ENCODE measurements around the gene GNG5.
"Not testable (repeated sequence)": the region's sequence is repeated elsewhere in the genome, so short reads cannot be mapped to it uniquely, and the experiment has no call there.

Gene GNG5

GRCh38 chr1:84450910-84451309 lies 55.5 kb downstream of the GNG5 start:
- H3K27me3 ChIP-seq (ENCODE audit: insufficient read depth, poor library complexity, severe bottlenecking): no peaks in the 10 kb centered on the region
- no peak overlapping the region for H3K4me3 ChIP-seq (replicated peaks; ENCODE audit: insufficient read depth, low read length)
- TF ChIP-seq GABPA (IDR thresholded peaks at IDR 0.05; ENCODE audit: low read depth): no peak
- TF ChIP-seq REST (IDR thresholded peaks at IDR 0.05; ENCODE audit: insufficient replicate concordance, low read depth): no peak
- TF ChIP-seq, protein P1, sequence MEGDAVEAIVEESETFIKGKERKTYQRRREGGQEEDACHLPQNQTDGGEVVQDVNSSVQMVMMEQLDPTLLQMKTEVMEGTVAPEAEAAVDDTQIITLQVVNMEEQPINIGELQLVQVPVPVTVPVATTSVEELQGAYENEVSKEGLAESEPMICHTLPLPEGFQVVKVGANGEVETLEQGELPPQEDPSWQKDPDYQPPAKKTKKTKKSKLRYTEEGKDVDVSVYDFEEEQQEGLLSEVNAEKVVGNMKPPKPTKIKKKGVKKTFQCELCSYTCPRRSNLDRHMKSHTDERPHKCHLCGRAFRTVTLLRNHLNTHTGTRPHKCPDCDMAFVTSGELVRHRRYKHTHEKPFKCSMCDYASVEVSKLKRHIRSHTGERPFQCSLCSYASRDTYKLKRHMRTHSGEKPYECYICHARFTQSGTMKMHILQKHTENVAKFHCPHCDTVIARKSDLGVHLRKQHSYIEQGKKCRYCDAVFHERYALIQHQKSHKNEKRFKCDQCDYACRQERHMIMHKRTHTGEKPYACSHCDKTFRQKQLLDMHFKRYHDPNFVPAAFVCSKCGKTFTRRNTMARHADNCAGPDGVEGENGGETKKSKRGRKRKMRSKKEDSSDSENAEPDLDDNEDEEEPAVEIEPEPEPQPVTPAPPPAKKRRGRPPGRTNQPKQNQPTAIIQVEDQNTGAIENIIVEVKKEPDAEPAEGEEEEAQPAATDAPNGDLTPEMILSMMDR (IDR thresholded peaks at IDR 0.05; ENCODE audit: insufficient read depth, low read length): no peak
- no peak for TF ChIP-seq SPI1 (IDR thresholded peaks at IDR 0.05; ENCODE audit: borderline replicate concordance, low read depth)
- no peak for TF ChIP-seq POLR2AphosphoS5 (IDR thresholded peaks at IDR 0.05; ENCODE audit: low read depth)
- no peak for DNase-seq (ENCODE audit: low read depth in 1 of 2, low spot score in 1 of 2)
- H3K27ac ChIP-seq (replicated peaks): no peak overlapping the region

GRCh38 chr1:84448704-84449103 lies 57.7 kb downstream of the GNG5 start:
- H3K27me3 ChIP-seq (ENCODE audit: insufficient read depth, poor library complexity, severe bottlenecking); H3K27ac ChIP-seq (replicated peaks); H3K4me3 ChIP-seq (replicated peaks; ENCODE audit: insufficient read depth, low read length); DNase-seq (ENCODE audit: low read depth in 1 of 2, low spot score in 1 of 2): not testable (repeated sequence)

All from HL-60 (cell line).